GM19239 (cell line): ENCODE results near the gene B4GALNT4.
"Not testable (repeated sequence)": the region's sequence is repeated elsewhere in the genome, so short reads cannot be mapped to it uniquely, and the experiment has no call there.

Source experiments
- DNase-seq: peaks from one replicate; pipeline ENCODE4 v3.0.0; 2011; ENCODE audit warnings: low spot score; ENCODE audit not compliant: insufficient read length
- FAIRE-seq: peaks from 2 replicates; lab custom pipeline; 2011; peaks lifted over from hg19 to GRCh38; lab: Jason Lieb, UNC

The B4GALNT4 gene

GRCh38 chr11:355581-356458 is 13.5 kb upstream of the B4GALNT4 start:
- DNase-seq, result no peak
- FAIRE-seq, result no peak

- FAIRE-seq, result no peak
Observed at GRCh38 chr11:356610-357009, 12.7 kb upstream of the B4GALNT4 start.

GRCh38 chr11:357582-357981 is 11.7 kb upstream of the B4GALNT4 start:
- FAIRE-seq (no peak), DNase-seq (no peak)

More at GRCh38 chr11:356610-357009, 12.7 kb upstream of the B4GALNT4 start:
- no peak for DNase-seq

GRCh38 chr11:358129-358800 is 11.0 kb upstream of the B4GALNT4 start:
- DNase-seq (no peak), FAIRE-seq (no peak)

- FAIRE-seq (no peak), DNase-seq (no peak)
Observed at GRCh38 chr11:359181-359714, 10.1 kb upstream of the B4GALNT4 start.

- DNase-seq, result no peak
- FAIRE-seq, result no peak
Observed at GRCh38 chr11:360326-361280, 8.7 kb upstream of the B4GALNT4 start.

GRCh38 chr11:362642-363442 is 6.5 kb upstream of the B4GALNT4 start:
- no peak for FAIRE-seq
- DNase-seq, result no peak

GRCh38 chr11:363443-363805 is 5.9 kb upstream of the B4GALNT4 start:
- not testable (repeated sequence) for DNase-seq, FAIRE-seq

GRCh38 chr11:363948-364761 is 5.1 kb upstream of the B4GALNT4 start:
- DNase-seq (no peak), FAIRE-seq (no peak)

- DNase-seq (no peak), FAIRE-seq (no peak)
Observed at GRCh38 chr11:364991-365725, 4.1 kb upstream of the B4GALNT4 start.

GRCh38 chr11:365831-366230 is 3.5 kb upstream of the B4GALNT4 start:
- DNase-seq (no peak), FAIRE-seq (no peak)

GRCh38 chr11:367956-368413 is 1.3 kb upstream of the B4GALNT4 start:
- DNase-seq, result no peak
- no peak for FAIRE-seq

- FAIRE-seq, result no peak
- no peak for DNase-seq
Observed at GRCh38 chr11:368414-369335, 624 bp upstream of the B4GALNT4 start.

GRCh38 chr11:370070-370941 is 1.0 kb downstream of the B4GALNT4 start:
- no peak for FAIRE-seq
- DNase-seq, result peak; percentile 31

GRCh38 chr11:371051-371450 is 1.8 kb downstream of the B4GALNT4 start:
- FAIRE-seq, result no peak
- no peak for DNase-seq
